Immature natural killer cell (primary cell): ENCODE results near the gene FGF9. TPM values are rescaled to one million over a fixed set of nuclear protein-coding genes. Genes with fewer than 3 reads are reported as not detected.

Source experiments
- DNase-seq, 3 donors: peaks; one replicate each; pipeline ENCODE4 v3.0.0; 2022; ENCODE audit warnings: mixed read lengths in 1 of 3
- H3K27ac Mint-ChIP-seq, 6 donors: one replicate each; pipeline ENCODE4 v1.8.0; 2020; ENCODE audit warnings: mixed read lengths in 6 of 6, mild to moderate bottlenecking in 5 of 6, inconsistent platforms in 4 of 6, moderate library complexity in 3 of 6
- H3K27me3 Mint-ChIP-seq, 3 donors: one replicate each; pipeline ENCODE4 v1.8.0; 2020 to 2021; ENCODE audit warnings: low read depth in 3 of 3, mild to moderate bottlenecking in 3 of 3, mixed read lengths in 3 of 3, moderate library complexity in 3 of 3, inconsistent platforms in 1 of 3
- H3K36me3 Mint-ChIP-seq, 3 donors: one replicate each; pipeline ENCODE4 v1.8.0; 2020; ENCODE audit warnings: mixed read lengths in 3 of 3, inconsistent platforms in 2 of 3, mild to moderate bottlenecking in 2 of 3
- H3K4me1 Mint-ChIP-seq, 2 donors: one replicate each; pipeline ENCODE4 v1.8.0; 2020; ENCODE audit warnings: inconsistent platforms in 2 of 2, mild to moderate bottlenecking in 2 of 2, mixed read lengths in 2 of 2, moderate library complexity in 1 of 2
- H3K4me3 Mint-ChIP-seq, 5 donors: one replicate each; pipeline ENCODE4 v1.8.0; 2020; ENCODE audit warnings: mild to moderate bottlenecking in 5 of 5, mixed read lengths in 5 of 5, inconsistent platforms in 3 of 5, moderate library complexity in 3 of 5
- H3K9me3 Mint-ChIP-seq, 6 donors: one replicate each; pipeline ENCODE4 v1.8.0; 2020; ENCODE audit warnings: mild to moderate bottlenecking in 6 of 6, mixed read lengths in 6 of 6, inconsistent platforms in 4 of 6, moderate library complexity in 3 of 6
- polyA plus RNA-seq, 3 donors: library from polyadenylated mRNA; unstranded; fragments of 300-500 nt; fragmentation: Illumina TruSeq; gene quantifications; one replicate each; pipeline ENCODE4 v1.2.3, GENCODE V29; 2021

FGF9 gene
- polyA plus RNA-seq, 3 donors from 2014 or later, result 0.26 to 0.40 TPM; not detected in 1

GRCh38 chr13:21668732-21669275 is 2.1 kb upstream of the FGF9 start:
- H3K9me3 Mint-ChIP-seq, result peaks cover 0 to 2% (median 0%) of the 10 kb centered on the region in 6 donors
- no peaks in the 10 kb centered on the region for H3K36me3 Mint-ChIP-seq
- peak overlapping the region; percentile 51 to 94 (median 90) for H3K27ac Mint-ChIP-seq
- no peak for DNase-seq
- peaks cover 15 to 45% (median 36%) of the 10 kb centered on the region in 3 donors for H3K27me3 Mint-ChIP-seq
- peak overlapping the region; percentile 87 to 98 (median 93) for H3K4me3 Mint-ChIP-seq
- peaks cover 40 to 57% of the 10 kb centered on the region in 2 donors for H3K4me1 Mint-ChIP-seq

GRCh38 chr13:21670006-21670882 is 629 bp upstream of the FGF9 start:
- peak overlapping the region; percentile 68 to 96 (median 86) for H3K27ac Mint-ChIP-seq
- H3K9me3 Mint-ChIP-seq, result peaks cover 0 to 2% (median 0%) of the 10 kb centered on the region in 6 donors
- H3K27me3 Mint-ChIP-seq, result peaks cover 17 to 49% (median 41%) of the 10 kb centered on the region in 3 donors
- peak overlapping the region; percentile 86 to 98 (median 95) for H3K4me3 Mint-ChIP-seq
- no peaks in the 10 kb centered on the region for H3K36me3 Mint-ChIP-seq
- H3K4me1 Mint-ChIP-seq, result peaks cover 42 to 64% of the 10 kb centered on the region in 2 donors
- DNase-seq, result peak; percentile 60 to 66 (median 61)

GRCh38 chr13:21671620-21672286 is 880 bp downstream of the FGF9 start:
- peaks cover 0 to 2% (median 0%) of the 10 kb centered on the region in 6 donors for H3K9me3 Mint-ChIP-seq
- DNase-seq, result no peak
- peak overlapping the region in 5 of 6 donors; percentile 17 to 87 (median 56) for H3K27ac Mint-ChIP-seq
- peaks cover 44 to 75% of the 10 kb centered on the region in 2 donors for H3K4me1 Mint-ChIP-seq
- H3K27me3 Mint-ChIP-seq, result peaks cover 20 to 53% (median 51%) of the 10 kb centered on the region in 3 donors
- H3K36me3 Mint-ChIP-seq, result no peaks in the 10 kb centered on the region
- peak overlapping the region; percentile 86 to 98 (median 95) for H3K4me3 Mint-ChIP-seq

GRCh38 chr13:21672287-21672680 is 1.4 kb downstream of the FGF9 start:
- peaks cover 0 to 3% (median 0%) of the 10 kb centered on the region in 6 donors for H3K9me3 Mint-ChIP-seq
- no peaks in the 10 kb centered on the region for H3K36me3 Mint-ChIP-seq
- peaks cover 44 to 75% of the 10 kb centered on the region in 2 donors for H3K4me1 Mint-ChIP-seq
- peak overlapping the region; percentile 53 to 98 (median 87) for H3K4me3 Mint-ChIP-seq
- H3K27ac Mint-ChIP-seq, result peak overlapping the region in 1 of 6 donors; percentile 23
- DNase-seq, result no peak
- peaks cover 18 to 58% (median 49%) of the 10 kb centered on the region in 3 donors for H3K27me3 Mint-ChIP-seq

GRCh38 chr13:21672796-21673538 is 2.1 kb downstream of the FGF9 start:
- no peak for DNase-seq
- Mint-ChIP-seq H3K4me1 (peaks cover 44 to 68% of the 10 kb centered on the region in 2 donors), H3K9me3 (peaks cover 0 to 5% (median 0%) of the 10 kb centered on the region in 6 donors), H3K4me3 (peak overlapping the region; percentile 80 to 98 (median 87)), H3K27ac (peak overlapping the region in 5 of 6 donors; percentile 12 to 83 (median 23)), H3K27me3 (peaks cover 19 to 61% (median 46%) of the 10 kb centered on the region in 3 donors), H3K36me3 (no peaks in the 10 kb centered on the region)

- Mint-ChIP-seq H3K4me3 (peak overlapping the region; percentile 80 to 98 (median 87)), H3K36me3 (no peaks in the 10 kb centered on the region), H3K27me3 (peaks cover 19 to 60% (median 44%) of the 10 kb centered on the region in 3 donors), H3K4me1 (peaks cover 41 to 66% of the 10 kb centered on the region in 2 donors), H3K27ac (peak overlapping the region in 4 of 6 donors; percentile 12 to 83 (median 40)), H3K9me3 (peaks cover 0 to 5% (median 0%) of the 10 kb centered on the region in 6 donors)
- peak in 2 of 3 donors; percentile 42 for DNase-seq
Measured at GRCh38 chr13:21673539-21673788, 2.6 kb downstream of the FGF9 start.

- no peaks in the 10 kb centered on the region for H3K36me3 Mint-ChIP-seq
- peak; percentile 50 to 61 (median 54) for DNase-seq
- H3K4me3 Mint-ChIP-seq, result peak overlapping the region; percentile 83 to 90 (median 89)
- peaks cover 19 to 55% (median 40%) of the 10 kb centered on the region in 3 donors for H3K27me3 Mint-ChIP-seq
- peaks cover 36 to 61% of the 10 kb centered on the region in 2 donors for H3K4me1 Mint-ChIP-seq
- H3K27ac Mint-ChIP-seq, result peak overlapping the region in 1 of 6 donors; percentile 80
- H3K9me3 Mint-ChIP-seq, result peaks cover 0 to 4% (median 0%) of the 10 kb centered on the region in 6 donors
Measured at GRCh38 chr13:21673789-21674489, 3.1 kb downstream of the FGF9 start.

GRCh38 chr13:21674490-21675009 is 3.7 kb downstream of the FGF9 start:
- H3K27ac Mint-ChIP-seq, result no peak overlapping the region
- H3K27me3 Mint-ChIP-seq, result peaks cover 17 to 50% (median 35%) of the 10 kb centered on the region in 3 donors
- peak overlapping the region; percentile 83 to 92 (median 88) for H3K4me3 Mint-ChIP-seq

GRCh38 chr13:21675095-21675991 is 4.5 kb downstream of the FGF9 start:
- Mint-ChIP-seq H3K27me3 (peaks cover 16 to 45% (median 31%) of the 10 kb centered on the region in 3 donors), H3K27ac (no peak overlapping the region), H3K4me1 (peaks cover 30 to 50% of the 10 kb centered on the region in 2 donors), H3K9me3 (peaks cover 0 to 3% (median 0%) of the 10 kb centered on the region in 6 donors), H3K36me3 (no peaks in the 10 kb centered on the region), H3K4me3 (peak overlapping the region; percentile 61 to 92 (median 82))
- peak in 2 of 3 donors; percentile 33 to 37 for DNase-seq

More at GRCh38 chr13:21674490-21675009, 3.7 kb downstream of the FGF9 start:
- peaks cover 0 to 3% (median 0%) of the 10 kb centered on the region in 6 donors for H3K9me3 Mint-ChIP-seq
- no peaks in the 10 kb centered on the region for H3K36me3 Mint-ChIP-seq
- DNase-seq, result no peak
- H3K4me1 Mint-ChIP-seq, result peaks cover 32 to 55% of the 10 kb centered on the region in 2 donors

- H3K4me3 Mint-ChIP-seq, result peak overlapping the region in 3 of 5 donors; percentile 37 to 66 (median 51)
Measured at GRCh38 chr13:21676611-21677021, 5.7 kb downstream of the FGF9 start.

GRCh38 chr13:21677075-21677623 is 6.3 kb downstream of the FGF9 start:
- Mint-ChIP-seq H3K4me3 (peak overlapping the region in 1 of 5 donors; percentile 66), H3K36me3 (no peaks in the 10 kb centered on the region), H3K27ac (no peak overlapping the region), H3K27me3 (peaks cover 12 to 33% (median 17%) of the 10 kb centered on the region in 3 donors), H3K9me3 (peaks cover 0 to 3% (median 0%) of the 10 kb centered on the region in 6 donors), H3K4me1 (peaks cover 15 to 32% of the 10 kb centered on the region in 2 donors)
- DNase-seq, result no peak

More at GRCh38 chr13:21676611-21677021, 5.7 kb downstream of the FGF9 start:
- no peaks in the 10 kb centered on the region for H3K36me3 Mint-ChIP-seq
- H3K27ac Mint-ChIP-seq, result no peak overlapping the region
- peaks cover 0 to 3% (median 0%) of the 10 kb centered on the region in 6 donors for H3K9me3 Mint-ChIP-seq
- H3K4me1 Mint-ChIP-seq, result peaks cover 21 to 38% of the 10 kb centered on the region in 2 donors
- no peak for DNase-seq
- H3K27me3 Mint-ChIP-seq, result peaks cover 12 to 36% (median 18%) of the 10 kb centered on the region in 3 donors
